NB4 (cell line): Measurements from ENCODE around the gene ARFIP2.

ENCODE experiments used
- CTCF ChIP-seq: IDR thresholded peaks from one replicate; pipeline ENCODE4 v1.5.1; 2012; ENCODE audit warnings: low read depth, low read length
- POLR2A ChIP-seq: IDR thresholded peaks from 2 replicates; pipeline ENCODE4 v1.6.1; 2011; ENCODE audit warnings: mild to moderate bottlenecking; ENCODE audit not compliant: insufficient read length; ENCODE audit errors: extremely low read depth

GRCh38 chr11:6497069-6497839 is 16.1 kb upstream of the ARFIP2 start, which contains the start of gene DNHD1:
- TF ChIP-seq CTCF (no peak), POLR2A (no peak)
